ENCODE data around the gene SPINK4. TPM values are rescaled to one million over a fixed set of nuclear protein-coding genes. Genes with fewer than 3 reads are reported as not detected.

The SPINK4 gene, protein sequence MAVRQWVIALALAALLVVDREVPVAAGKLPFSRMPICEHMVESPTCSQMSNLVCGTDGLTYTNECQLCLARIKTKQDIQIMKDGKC
- total RNA-seq (2014; rRNA removed; shearing (Covaris generic)): not detected in 2 replicates

DNA sequence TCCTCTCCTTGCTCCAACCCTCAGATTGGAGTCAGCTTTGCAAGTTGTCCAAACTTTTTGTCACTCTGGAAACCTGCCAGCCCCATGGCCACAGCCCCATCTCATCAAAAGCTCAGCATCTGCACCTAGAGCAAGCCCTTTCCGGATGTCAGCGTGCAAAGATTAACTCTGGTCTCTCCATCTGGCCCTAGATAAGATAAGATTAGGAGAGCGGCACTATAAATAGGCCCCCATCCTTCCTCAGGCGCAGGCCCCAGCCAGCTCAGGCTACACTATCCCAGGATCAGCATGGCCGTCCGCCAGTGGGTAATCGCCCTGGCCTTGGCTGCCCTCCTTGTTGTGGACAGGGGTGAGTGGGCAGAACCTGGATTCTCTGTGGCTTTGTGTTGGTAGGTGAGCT, at the start of gene SPINK4:
SPINK4 (plus strand) TSS at position 247 of the 400 bp plus-strand sequence; CDS start at position 289, 42 bp downstream.
- no peak within 1 kb of the TSS for H3K4me3 ChIP-seq
- H3K36me3 ChIP-seq: no peaks in the 10 kb centered on the region
- no peak within 1 kb of the TSS for H3K27ac ChIP-seq
- H3K9me3 ChIP-seq (replicated peaks): no peaks in the 10 kb centered on the region
- H3K27me3 ChIP-seq (replicated peaks): no peaks in the 10 kb centered on the region
- H3K4me1 ChIP-seq (replicated peaks): no peaks in the 10 kb centered on the region
- DNase-seq (ENCODE audit: low read depth in 1 of 2, low spot score in 2 of 2): no peak

DNA sequence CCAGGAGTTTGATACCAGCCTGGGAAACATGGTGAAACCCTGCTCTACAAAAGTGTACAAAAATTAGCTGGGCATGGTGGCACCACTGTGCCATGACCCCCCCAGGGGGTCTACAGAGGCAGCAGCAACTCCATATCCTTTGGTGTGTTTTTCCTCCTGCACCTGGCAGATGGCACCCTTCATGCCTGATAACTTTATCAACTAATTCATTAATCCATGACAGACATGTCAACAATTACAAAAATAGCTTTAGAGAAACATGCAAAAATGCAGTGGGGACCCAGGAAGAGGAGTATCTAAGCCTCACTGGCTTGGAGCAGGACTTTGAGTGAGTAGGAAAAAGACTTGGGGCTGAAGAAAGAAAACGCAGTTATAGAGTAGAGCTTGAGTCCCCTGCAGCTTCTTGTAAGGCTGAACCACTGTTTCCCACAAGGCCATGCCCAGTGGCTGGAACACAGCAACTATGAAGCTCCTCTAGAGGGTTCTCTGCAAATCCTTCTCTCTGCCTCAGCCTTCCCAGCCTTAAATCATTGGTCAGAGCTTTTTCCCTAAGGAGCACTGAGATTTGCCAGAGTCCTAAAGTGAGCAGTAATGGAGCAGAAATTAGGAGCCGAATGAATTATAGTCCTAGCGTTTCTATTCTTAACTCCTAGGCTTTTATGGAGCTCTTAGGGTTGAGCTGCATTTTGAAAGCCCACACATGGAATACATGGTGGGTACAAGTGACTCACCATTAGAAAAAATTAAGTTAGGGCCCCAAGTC, 47.3 kb upstream of the SPINK4 start:
- no peak overlapping the region for H3K4me3 ChIP-seq
- no peaks in the 10 kb centered on the region for H3K9me3 ChIP-seq (replicated peaks)
- H3K27ac ChIP-seq: no peak overlapping the region
- no peaks in the 10 kb centered on the region for H3K27me3 ChIP-seq (replicated peaks)
- no peak for DNase-seq (ENCODE audit: low read depth in 1 of 2, low spot score in 2 of 2)
- H3K36me3 ChIP-seq: no peaks in the 10 kb centered on the region
- H3K4me1 ChIP-seq (replicated peaks): no peaks in the 10 kb centered on the region

DNA sequence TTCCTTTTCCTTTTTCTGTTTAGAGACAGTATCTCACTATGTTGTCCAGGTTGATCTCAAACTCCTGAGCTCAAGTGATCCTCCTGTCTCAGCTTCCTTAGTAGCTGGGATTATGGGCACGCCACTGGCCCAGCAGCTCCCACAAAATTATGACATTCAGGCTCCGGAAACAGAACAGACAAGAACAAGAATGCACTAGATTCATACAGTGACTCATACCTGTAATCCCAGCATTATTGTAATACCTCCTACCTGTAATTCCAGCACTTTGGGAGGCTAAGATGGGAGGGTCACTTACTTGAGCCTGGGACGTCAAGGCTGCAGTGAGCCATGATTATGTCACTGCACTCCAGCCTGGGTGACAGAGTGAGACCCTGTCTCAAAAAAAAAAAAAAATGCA, 46.1 kb upstream of the SPINK4 start:
- H3K4me3 ChIP-seq: no peak overlapping the region
- H3K27ac ChIP-seq: no peak overlapping the region
- no peaks in the 10 kb centered on the region for H3K4me1 ChIP-seq (replicated peaks)
- no peak for DNase-seq (ENCODE audit: low read depth in 1 of 2, low spot score in 2 of 2)
- no peaks in the 10 kb centered on the region for H3K9me3 ChIP-seq (replicated peaks)
- H3K27me3 ChIP-seq (replicated peaks): no peaks in the 10 kb centered on the region
- no peaks in the 10 kb centered on the region for H3K36me3 ChIP-seq

DNA sequence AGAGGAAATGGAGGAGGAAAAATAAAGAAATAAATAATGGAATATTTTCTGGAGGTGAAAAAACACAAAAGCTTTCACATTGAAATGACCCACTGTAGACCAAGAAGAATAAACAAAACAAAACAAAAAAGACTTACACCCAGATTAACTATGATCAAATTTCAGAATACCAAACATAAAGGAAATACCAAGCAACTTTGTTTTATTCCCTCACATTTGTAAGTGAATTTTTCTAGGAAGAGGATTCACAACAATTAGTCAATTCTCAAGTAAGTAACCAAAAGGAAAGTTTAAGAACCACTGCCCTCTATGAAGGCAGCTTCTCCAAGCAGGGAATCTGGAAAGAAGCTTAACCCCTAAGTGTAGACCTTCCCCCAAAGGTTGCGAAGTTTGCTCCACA, 43.2 kb upstream of the SPINK4 start:
- no peaks in the 10 kb centered on the region for H3K4me1 ChIP-seq (replicated peaks)
- H3K27ac ChIP-seq: no peak overlapping the region
- no peak overlapping the region for H3K4me3 ChIP-seq
- H3K9me3 ChIP-seq (replicated peaks): no peaks in the 10 kb centered on the region
- H3K36me3 ChIP-seq: no peaks in the 10 kb centered on the region
- no peaks in the 10 kb centered on the region for H3K27me3 ChIP-seq (replicated peaks)
- DNase-seq (ENCODE audit: low read depth in 1 of 2, low spot score in 2 of 2): no peak

DNA sequence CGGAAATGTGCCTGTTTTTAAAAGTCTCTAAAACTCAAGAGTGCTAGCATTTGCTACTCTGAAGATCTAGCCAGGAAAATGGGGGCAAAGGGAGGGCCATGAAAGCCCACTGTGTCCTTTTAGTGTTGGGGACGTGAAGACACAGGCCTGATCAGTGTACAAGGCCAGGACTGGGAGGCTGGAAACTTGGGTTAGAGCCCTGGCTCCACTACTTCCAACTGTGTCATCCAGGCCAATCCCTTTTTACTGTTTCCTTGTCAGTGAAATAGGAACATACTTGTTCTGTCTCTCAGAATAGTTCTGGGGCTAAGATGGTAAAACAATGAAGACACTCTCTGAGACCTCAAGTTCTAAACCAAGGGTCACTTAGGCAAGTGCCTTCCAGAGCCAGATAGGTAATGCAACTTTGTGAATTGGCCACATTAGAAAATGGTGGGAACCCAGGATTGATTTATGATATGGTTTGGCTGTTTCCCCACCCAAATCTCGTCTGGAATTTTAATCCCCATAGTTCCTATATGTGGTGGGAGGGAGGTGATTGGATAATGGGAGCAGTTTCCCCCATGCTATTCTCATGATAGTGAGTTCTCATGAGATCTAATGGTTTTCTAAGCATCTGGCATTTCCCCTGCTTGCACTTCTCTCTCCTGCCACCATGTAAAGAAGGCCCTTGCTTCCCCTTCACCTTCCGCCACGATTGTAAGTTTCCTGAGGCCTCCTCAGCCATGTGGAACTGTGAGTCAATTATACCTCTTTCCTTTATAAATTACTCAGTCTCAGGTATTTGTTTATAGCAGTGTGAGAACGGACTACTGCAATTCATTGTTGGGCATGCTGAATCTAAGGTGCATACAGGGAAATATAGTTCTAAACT, 42.5 kb upstream of the SPINK4 start:
- Histone ChIP-seq H3K36me3 (no peaks in the 10 kb centered on the region), H3K4me3 (no peak overlapping the region), H3K27me3 (replicated peaks) (no peaks in the 10 kb centered on the region), H3K27ac (no peak overlapping the region), H3K9me3 (replicated peaks) (no peaks in the 10 kb centered on the region), H3K4me1 (replicated peaks) (no peaks in the 10 kb centered on the region)
- DNase-seq (ENCODE audit: low read depth in 1 of 2, low spot score in 2 of 2): no peak

DNA sequence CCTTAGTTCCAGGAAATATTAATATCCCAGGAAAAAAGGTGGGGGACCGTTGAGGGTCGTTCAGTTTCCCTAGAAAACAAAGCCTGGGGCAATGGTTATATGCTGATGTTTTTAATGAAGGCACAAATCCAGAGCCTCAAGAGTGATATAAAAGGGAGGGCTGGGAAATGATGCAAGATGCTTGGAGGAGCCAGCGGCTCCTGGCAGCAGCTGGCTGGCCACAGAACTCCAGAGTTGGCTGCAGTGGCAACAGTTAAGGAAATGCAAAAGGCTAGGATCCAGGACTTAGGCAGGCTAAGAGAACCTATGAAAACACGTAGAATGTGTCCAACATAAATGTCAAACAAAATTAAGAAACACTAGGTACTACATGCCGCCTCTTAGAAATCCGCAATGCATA, 41.8 kb upstream of the SPINK4 start:
- no peak overlapping the region for H3K4me3 ChIP-seq
- H3K9me3 ChIP-seq (replicated peaks): no peaks in the 10 kb centered on the region
- no peak overlapping the region for H3K27ac ChIP-seq
- no peaks in the 10 kb centered on the region for H3K36me3 ChIP-seq
- H3K27me3 ChIP-seq (replicated peaks): no peaks in the 10 kb centered on the region
- no peak for DNase-seq (ENCODE audit: low read depth in 1 of 2, low spot score in 2 of 2)
- no peaks in the 10 kb centered on the region for H3K4me1 ChIP-seq (replicated peaks)

DNA sequence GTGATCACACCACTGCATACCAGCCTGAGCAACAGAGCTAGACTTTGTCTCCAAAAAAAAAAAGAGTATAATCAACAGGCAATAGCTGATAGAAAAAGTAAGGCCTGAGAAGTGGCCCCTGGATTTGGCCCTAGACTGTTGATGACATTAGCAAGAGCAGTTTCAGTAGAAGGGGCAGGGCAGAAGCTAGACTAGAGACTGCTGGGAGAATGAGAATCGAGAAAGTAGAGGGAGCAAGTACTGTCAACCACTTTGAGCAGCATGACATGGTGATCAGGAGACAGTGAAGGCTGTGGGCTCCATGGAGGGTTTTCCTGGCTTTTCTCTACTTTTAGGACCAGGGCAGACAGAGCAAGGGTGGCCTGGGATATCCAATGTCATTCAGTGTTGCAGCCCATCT, 37.9 kb upstream of the SPINK4 start:
- Histone ChIP-seq H3K36me3 (no peaks in the 10 kb centered on the region), H3K4me1 (replicated peaks) (no peaks in the 10 kb centered on the region), H3K9me3 (replicated peaks) (no peaks in the 10 kb centered on the region), H3K27me3 (replicated peaks) (no peaks in the 10 kb centered on the region), H3K4me3 (no peak overlapping the region), H3K27ac (no peak overlapping the region)
- no peak for DNase-seq (ENCODE audit: low read depth in 1 of 2, low spot score in 2 of 2)

DNA sequence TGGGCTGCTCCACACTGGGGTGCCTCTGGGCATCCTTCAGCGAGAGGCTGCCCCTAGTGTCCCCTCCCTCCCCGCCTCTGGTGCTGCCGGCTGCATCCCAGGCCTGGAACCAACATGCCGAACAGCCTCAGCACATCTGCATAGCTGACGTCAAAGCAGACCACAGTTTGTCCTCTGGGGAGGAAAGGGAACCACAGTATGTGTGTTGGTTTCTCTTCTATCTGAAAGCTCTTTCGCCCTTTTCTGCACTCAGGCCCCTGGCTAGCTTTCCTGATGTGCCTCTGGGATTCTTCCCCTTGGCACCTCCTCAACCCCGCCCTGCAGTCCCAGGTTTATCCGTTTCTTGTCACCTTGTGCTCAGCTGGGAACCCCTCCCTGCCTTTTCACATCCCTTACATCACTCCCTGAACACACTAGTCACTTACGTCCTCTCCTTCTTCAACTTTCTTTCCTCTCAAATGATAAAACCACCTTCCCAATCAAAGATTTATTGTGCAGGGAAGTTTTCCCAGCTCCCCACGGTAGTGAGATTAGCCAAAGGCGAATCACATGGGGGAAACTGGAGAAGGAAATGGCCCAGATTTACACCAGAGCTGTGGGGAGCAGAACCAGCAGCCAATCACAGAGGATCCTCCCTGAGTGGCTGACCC, 37.3 kb upstream of the SPINK4 start:
- no peak overlapping the region for H3K4me3 ChIP-seq
- no peaks in the 10 kb centered on the region for H3K36me3 ChIP-seq
- no peak overlapping the region for H3K27ac ChIP-seq
- no peaks in the 10 kb centered on the region for H3K9me3 ChIP-seq (replicated peaks)
- no peak for DNase-seq (ENCODE audit: low read depth in 1 of 2, low spot score in 2 of 2)
- H3K4me1 ChIP-seq (replicated peaks): no peaks in the 10 kb centered on the region
- H3K27me3 ChIP-seq (replicated peaks): no peaks in the 10 kb centered on the region

DNA sequence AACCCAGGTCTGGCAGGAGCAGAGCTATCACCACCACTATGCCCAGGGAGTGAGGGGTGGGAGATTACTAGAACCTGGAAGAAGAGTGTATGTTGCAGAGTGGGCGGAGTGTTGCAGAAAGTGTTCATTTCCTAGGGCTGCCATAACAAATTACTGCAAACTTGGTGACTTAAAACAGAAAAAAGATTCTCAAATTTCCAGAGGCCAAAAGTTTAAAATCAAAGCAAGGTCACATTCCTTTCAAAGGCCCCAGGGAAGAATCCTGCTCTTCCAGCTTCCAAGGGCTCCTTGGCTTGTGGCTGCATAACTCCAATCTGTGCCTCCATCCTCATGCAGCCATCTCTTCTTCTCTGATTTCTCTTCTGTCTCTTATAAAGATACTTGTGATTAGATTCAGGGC, 30.6 kb upstream of the SPINK4 start:
- Histone ChIP-seq H3K4me3 (no peak overlapping the region), H3K4me1 (replicated peaks) (no peaks in the 10 kb centered on the region), H3K27me3 (replicated peaks) (no peaks in the 10 kb centered on the region), H3K36me3 (no peaks in the 10 kb centered on the region), H3K27ac (no peak overlapping the region), H3K9me3 (replicated peaks) (no peaks in the 10 kb centered on the region)
- no peak for DNase-seq (ENCODE audit: low read depth in 1 of 2, low spot score in 2 of 2)

DNA sequence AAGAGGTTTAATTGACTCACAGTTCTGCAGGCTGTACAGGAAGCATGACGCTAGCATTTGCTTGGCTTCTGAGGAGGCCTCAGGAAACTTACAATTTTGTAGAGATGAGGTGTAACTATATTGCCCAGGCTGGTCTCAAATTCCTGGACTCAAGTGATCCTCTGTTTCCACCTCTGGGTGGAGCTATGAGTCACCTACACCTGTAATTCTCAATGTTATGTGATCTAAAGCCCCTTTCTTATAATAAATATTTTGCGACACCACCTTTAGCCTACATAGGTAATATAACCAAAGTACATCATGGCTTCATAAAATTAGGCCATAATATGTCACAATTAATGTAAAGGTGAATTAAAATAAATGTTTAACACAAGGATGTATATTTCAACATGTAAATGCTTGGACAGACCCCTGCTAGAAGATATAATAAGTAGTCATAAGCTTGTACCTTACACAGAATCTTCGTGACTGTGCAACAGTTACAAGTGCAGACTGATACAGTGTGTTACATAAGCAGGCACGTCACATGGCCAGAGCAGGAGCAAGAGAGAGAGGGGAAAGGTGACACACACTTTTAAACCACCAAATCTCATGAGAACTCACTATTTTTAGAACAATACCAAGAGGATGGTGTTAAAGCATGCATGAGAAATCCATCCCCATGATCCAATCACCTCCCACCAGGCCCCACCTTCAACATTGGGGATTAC, 29.8 kb upstream of the SPINK4 start:
- no peak for DNase-seq (ENCODE audit: low read depth in 1 of 2, low spot score in 2 of 2)
- Histone ChIP-seq H3K4me1 (replicated peaks) (no peaks in the 10 kb centered on the region), H3K27ac (no peak overlapping the region), H3K4me3 (no peak overlapping the region), H3K36me3 (no peaks in the 10 kb centered on the region), H3K9me3 (replicated peaks) (no peaks in the 10 kb centered on the region), H3K27me3 (replicated peaks) (no peaks in the 10 kb centered on the region)

DNA sequence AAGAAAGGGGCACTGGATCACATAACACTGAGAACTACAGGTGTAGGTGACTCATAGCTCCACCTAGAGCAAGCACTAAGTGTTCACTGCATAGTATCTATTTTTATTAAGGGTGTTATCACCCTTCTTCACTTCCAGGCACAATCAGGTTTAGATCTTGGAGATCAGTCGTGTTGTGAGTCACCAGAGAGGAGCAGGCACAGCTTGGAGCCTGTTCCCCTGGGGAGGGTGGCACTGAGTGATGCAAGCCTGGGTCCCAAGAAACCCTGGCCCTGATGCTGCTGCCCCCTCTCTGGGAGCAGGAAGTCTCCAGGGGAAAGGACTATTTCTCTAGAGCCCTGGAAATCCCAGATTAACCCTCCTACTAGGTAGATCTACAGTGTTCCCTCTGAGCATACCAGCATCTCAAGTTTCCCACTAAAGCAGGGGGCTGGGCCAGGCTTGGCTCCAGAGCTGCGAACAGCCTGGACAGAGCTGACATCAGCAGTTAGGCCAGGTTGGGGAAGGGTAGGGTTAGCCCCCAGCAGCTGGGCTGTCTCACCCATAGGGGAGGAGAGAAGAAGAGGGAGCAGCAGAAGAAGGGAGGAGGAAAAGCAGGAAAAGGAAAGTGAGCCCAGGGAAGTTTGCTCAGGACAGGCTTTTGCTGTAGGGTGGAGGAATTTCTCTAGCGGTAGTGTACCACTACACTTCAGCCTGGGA, 28.1 kb upstream of the SPINK4 start:
- Histone ChIP-seq H3K4me1 (replicated peaks) (no peaks in the 10 kb centered on the region), H3K9me3 (replicated peaks) (no peaks in the 10 kb centered on the region), H3K36me3 (no peaks in the 10 kb centered on the region), H3K4me3 (no peak overlapping the region), H3K27me3 (replicated peaks) (no peaks in the 10 kb centered on the region), H3K27ac (no peak overlapping the region)
- DNase-seq (ENCODE audit: low read depth in 1 of 2, low spot score in 2 of 2): no peak

DNA sequence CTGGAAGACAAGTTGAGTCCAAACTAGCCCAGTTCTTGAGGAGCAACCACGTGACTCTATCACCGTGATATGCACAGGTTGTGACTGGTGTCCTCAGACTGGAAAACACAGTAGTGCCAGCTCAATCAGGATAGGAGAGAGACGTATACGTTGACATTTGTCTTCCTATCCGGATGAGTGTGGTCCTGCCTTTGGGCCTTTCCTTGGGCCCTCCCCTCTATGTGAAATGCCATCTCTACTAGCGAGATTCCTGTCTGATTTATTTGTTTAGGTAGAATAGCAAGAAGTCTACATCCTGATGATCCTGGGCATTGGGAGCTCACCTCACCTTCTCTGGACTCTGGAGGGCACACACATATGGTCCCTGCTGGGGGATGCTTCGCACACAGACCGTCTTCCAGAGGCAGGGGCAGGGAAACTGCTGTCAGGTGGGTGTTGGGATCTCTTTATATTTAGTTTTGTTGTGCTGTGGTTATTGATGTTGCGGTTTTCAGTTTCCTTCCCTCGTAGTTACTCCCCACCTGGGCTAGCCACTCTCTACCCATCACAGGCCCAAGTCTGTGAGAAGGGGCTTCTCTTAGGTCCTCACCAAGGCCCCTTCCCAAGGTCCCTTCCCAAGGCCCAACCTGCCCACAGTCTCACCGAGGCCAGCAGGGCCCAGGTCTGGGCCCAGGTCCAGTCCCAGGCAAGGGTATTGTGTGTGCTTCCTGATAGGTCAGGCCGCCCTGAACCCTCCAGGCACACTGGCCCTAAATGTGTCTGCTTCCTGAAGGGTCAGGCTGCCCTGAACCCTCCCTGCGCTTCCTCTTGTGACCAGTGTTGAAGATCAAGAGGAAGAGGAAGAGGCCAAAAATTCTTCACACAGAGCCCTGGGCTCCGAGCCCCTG, 19.0 kb upstream of the SPINK4 start:
- H3K9me3 ChIP-seq (replicated peaks): no peaks in the 10 kb centered on the region
- H3K4me1 ChIP-seq (replicated peaks): no peaks in the 10 kb centered on the region
- H3K4me3 ChIP-seq: no peak overlapping the region
- no peak for DNase-seq (ENCODE audit: low read depth in 1 of 2, low spot score in 2 of 2)
- no peaks in the 10 kb centered on the region for H3K36me3 ChIP-seq
- no peaks in the 10 kb centered on the region for H3K27me3 ChIP-seq (replicated peaks)
- H3K27ac ChIP-seq: no peak overlapping the region

Measured in SJSA1 (cell line).